GM19035 (cell line): ENCODE results near the gene SS18.

ENCODE experiments used
- ATAC-seq: cut with Tn5 transposase; IDR thresholded peaks from one replicate; pipeline ENCODE4 v1.9.1; 2021; ENCODE audit not compliant: unreplicated experiment

SS18 gene

GRCh38 chr18:26003817-26004216 is 86.6 kb downstream of the SS18 start:
- no peak for ATAC-seq

GRCh38 chr18:26003356-26003755 is 87.1 kb downstream of the SS18 start:
- ATAC-seq = no peak

GRCh38 chr18:26002375-26002910 is 88.0 kb downstream of the SS18 start:
- ATAC-seq = no peak

- ATAC-seq = no peak
Measured at GRCh38 chr18:25998461-25998860, 92.0 kb downstream of the SS18 start.

GRCh38 chr18:25992566-25992965 is 97.8 kb downstream of the SS18 start:
- ATAC-seq = no peak

- ATAC-seq = no peak
Measured at GRCh38 chr18:25990473-25990872, 99.9 kb downstream of the SS18 start.

- ATAC-seq = no peak
Measured at GRCh38 chr18:25985707-25986394, 104.6 kb downstream of the SS18 start.

GRCh38 chr18:25983730-25984129 is 106.7 kb downstream of the SS18 start:
- ATAC-seq = no peak

- no peak for ATAC-seq
Measured at GRCh38 chr18:25982961-25983360, 107.5 kb downstream of the SS18 start.

GRCh38 chr18:25982153-25982552 is 108.3 kb downstream of the SS18 start:
- no peak for ATAC-seq

- no peak for ATAC-seq
Measured at GRCh38 chr18:25979369-25980040, 110.9 kb downstream of the SS18 start.

- no peak for ATAC-seq
Measured at GRCh38 chr18:25976554-25976953, 113.9 kb downstream of the SS18 start.

- ATAC-seq = no peak
Measured at GRCh38 chr18:25974630-25975077, 115.8 kb downstream of the SS18 start.
